ENCODE results near the gene ASB11. TPM values are rescaled to one million over a fixed set of nuclear protein-coding genes. Genes with fewer than 3 reads are reported as not detected.

ASB11 gene
- total RNA-seq = not detected

- H3K36me3 Mint-ChIP-seq = no peaks in the 10 kb centered on the region
- H3K27ac Mint-ChIP-seq = no peak within 1 kb of the TSS
- no peaks in the 10 kb centered on the region for H3K9me3 Mint-ChIP-seq
- ATAC-seq (no peak), DNase-seq (ENCODE audit: low spot score in 2 of 2) (no peak)
Measured at GRCh38 chrX:15315509-15315908, at the start of gene ASB11. Gene ASB11, minus strand, starts transcription at chrX:15315640. Its CDS starts 35 bp downstream, at chrX:15315605.

DNA sequence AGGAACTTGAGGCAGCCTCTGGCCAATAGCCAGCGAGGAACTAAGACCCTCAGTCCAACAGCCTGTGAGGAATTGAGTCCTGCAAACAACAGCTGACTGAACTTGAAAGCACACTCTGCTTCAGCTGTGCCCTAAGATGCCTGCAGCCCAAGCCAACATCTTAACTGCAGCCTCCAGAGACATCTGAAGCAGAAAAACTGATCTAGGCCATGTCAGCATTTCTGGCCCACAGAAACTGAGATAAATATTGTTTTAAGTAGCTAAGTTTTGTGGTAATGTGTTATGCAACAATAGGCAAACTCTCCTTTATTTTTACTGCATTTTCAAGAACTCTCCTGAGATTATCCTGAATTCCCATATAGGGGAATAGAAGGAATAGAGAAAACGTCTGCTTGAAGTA lies 44.3 kb upstream of the ASB11 start:
- Mint-ChIP-seq H3K36me3 (no peaks in the 10 kb centered on the region), H3K9me3 (no peaks in the 10 kb centered on the region), H3K27ac (no peak overlapping the region)
- ATAC-seq = no peak
- no peak for DNase-seq (ENCODE audit: low spot score in 2 of 2)

DNA sequence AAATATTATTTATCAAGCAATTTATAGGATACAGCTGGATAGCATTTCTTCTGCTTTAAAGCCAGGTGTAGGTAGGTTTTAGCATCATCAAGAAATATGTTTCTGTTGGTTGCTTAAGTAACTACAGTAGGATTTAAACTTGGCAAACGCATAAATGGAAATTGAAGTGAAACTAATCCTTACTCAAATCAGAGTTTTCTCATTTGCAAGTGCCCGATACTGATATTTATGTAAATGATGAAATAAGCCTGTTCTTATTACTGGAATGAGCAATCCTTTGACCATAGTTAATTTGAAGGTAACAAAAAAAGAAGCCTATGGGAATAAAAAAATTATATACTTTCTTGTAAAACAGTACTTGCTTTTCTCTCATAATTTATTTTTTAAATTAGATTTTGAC lies 43.1 kb upstream of the ASB11 start:
- no peaks in the 10 kb centered on the region for H3K36me3 Mint-ChIP-seq
- H3K27ac Mint-ChIP-seq = no peak overlapping the region
- no peak for DNase-seq (ENCODE audit: low spot score in 2 of 2)
- H3K9me3 Mint-ChIP-seq = no peaks in the 10 kb centered on the region
- ATAC-seq = no peak

GRCh38 chrX:15356444-15356843 lies 41.0 kb upstream of the ASB11 start:
- DNase-seq (ENCODE audit: low spot score in 2 of 2) (no peak), ATAC-seq (no peak)
- Mint-ChIP-seq H3K9me3 (no peaks in the 10 kb centered on the region), H3K27ac (no peak overlapping the region), H3K36me3 (no peaks in the 10 kb centered on the region)

DNA sequence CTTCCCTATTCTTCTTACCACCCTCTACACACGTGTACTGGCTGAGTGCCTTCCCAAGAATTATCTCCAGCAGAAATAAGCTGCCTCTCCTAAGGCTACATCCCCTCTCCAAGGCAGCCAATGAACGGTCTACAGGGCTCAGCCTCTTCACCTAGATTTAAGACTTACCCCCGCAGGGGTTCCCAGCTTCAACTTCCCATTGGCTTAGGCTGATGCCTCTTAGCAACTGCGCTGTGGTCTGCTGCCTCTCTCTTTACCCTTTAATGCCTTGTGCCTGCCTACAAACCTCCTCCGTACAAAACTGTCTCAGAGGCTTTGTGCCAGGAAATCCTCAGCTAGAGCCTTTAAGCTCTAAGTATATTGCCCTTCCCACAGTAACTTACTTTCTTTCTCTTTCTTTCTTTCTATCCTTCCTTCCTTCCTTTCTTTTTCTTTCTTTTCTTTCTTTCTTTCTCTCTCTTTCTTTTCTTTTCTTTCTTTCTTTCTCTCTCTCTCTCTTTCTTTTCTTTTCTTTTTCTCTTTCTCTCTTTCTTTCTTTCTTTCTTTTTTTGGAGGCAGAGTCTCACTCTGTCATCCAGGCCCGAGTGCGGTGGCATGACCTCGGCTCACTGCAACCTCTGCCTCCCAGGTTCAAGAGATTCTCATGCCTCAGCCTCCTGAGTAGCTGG lies 35.0 kb upstream of the ASB11 start:
- ATAC-seq = no peak
- H3K9me3 Mint-ChIP-seq = no peaks in the 10 kb centered on the region
- H3K27ac Mint-ChIP-seq = no peak overlapping the region
- H3K36me3 Mint-ChIP-seq = no peaks in the 10 kb centered on the region
- no peak for DNase-seq (ENCODE audit: low spot score in 2 of 2)

DNA sequence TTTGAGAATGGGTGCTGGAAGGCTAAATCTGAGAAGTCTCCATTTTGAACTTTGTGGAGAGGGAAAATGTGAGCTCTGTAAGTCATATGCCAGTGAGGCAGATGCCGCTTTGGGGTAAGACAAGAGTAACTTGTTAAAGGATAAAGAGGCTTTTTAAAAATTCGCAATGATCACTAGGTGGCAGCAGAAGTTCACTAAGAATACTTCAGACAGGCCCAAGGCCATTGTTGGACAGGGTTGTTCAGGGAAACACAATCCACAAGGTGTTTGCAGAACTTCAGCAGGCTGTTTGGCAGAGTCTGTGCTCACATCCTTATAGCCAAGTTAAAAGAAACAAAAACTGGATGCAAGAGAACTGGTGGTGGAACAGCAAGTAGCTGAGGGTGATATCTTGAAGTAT lies 33.6 kb upstream of the ASB11 start:
- H3K36me3 Mint-ChIP-seq = no peaks in the 10 kb centered on the region
- peak in 1 of 2 donors; percentile 4 for DNase-seq (ENCODE audit: low spot score in 2 of 2)
- no peaks in the 10 kb centered on the region for H3K9me3 Mint-ChIP-seq
- H3K27ac Mint-ChIP-seq = no peak overlapping the region
- ATAC-seq = peak; percentile 46 to 47

DNA sequence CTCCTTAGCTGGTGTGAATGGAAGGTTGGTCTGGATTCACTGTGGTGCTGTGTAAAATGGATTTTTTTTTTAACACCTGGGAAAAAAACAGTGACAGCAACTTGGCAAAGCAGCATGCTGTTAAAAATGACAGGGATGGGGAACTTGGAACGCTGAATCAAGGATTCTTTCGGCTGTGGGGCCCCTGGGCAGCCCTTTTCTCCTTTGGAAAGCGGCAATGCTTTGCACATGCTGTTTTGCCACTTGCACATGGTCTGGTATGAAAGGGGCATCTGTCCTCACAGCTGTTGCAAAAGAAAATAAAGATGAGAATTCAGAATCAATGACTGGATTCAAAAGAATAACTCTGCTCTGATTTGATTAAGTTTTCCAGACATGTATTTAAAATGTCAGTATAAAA lies 30.5 kb upstream of the ASB11 start:
- no peaks in the 10 kb centered on the region for H3K9me3 Mint-ChIP-seq
- ATAC-seq (no peak), DNase-seq (ENCODE audit: low spot score in 2 of 2) (no peak)
- no peaks in the 10 kb centered on the region for H3K36me3 Mint-ChIP-seq
- H3K27ac Mint-ChIP-seq = no peak overlapping the region

DNA sequence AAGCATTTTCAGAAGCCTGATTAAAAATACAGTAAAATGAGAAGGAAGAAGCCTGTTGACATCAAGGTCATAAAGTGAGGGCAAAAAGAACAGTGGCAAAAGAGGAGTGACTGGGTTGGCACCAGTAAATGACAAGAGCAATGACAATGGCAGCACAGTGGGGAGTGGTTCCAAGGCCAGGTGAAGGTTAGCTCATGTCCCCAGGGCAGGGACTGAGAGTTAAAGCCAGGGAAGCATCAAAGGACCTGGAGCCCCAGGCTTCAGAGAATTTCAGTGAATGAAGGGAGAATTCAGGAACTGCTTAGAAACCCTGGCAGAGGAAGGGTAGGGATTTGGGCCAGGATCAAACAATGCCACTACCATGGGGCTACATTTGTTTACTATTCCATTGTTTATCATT lies 28.7 kb upstream of the ASB11 start:
- Mint-ChIP-seq H3K9me3 (no peaks in the 10 kb centered on the region), H3K36me3 (no peaks in the 10 kb centered on the region), H3K27ac (no peak overlapping the region)
- ATAC-seq (no peak), DNase-seq (ENCODE audit: low spot score in 2 of 2) (no peak)

DNA sequence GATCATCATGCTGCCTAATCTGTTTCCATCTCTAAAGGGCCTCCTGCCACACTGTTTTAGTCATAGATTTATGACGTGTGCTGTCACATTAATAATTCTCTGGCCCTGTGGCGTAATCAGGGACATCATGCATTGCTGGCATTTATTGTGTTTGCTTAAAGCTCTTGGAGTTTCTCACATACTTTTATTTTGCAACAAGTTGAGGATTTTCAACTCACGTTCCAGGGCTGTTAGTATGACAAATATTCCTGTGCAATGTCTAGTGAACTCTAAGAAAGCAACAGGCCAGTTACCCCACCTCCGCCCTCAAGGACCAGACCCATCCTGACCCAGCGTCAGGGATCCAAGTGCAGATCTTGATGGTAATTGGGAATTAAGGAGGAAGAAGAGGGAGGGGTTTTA lies 27.6 kb upstream of the ASB11 start:
- Mint-ChIP-seq H3K27ac (no peak overlapping the region), H3K36me3 (no peaks in the 10 kb centered on the region), H3K9me3 (no peaks in the 10 kb centered on the region)
- DNase-seq (ENCODE audit: low spot score in 2 of 2) (no peak), ATAC-seq (no peak)

DNA sequence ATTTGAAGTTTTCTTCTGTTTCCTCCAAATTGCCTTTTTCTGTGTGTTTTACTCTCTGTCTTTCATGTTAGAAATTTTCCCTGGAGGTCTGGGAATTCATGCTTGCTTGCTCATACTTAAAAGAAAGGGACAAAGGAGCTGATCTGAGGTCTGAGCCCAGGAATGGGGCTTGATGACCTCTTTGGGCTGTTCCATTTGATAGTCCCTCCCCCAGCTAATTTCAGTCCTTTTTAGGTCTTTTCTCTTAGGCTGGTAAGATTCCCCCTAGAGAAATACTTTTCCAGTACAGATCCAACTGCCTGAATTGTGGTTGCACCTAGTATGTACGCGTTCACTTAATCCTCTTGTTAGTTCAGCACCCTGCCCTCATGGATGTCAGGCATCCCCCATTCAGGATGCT lies 25.4 kb upstream of the ASB11 start:
- ATAC-seq (no peak), DNase-seq (ENCODE audit: low spot score in 2 of 2) (no peak)
- Mint-ChIP-seq H3K27ac (no peak overlapping the region), H3K36me3 (no peaks in the 10 kb centered on the region), H3K9me3 (no peaks in the 10 kb centered on the region)

DNA sequence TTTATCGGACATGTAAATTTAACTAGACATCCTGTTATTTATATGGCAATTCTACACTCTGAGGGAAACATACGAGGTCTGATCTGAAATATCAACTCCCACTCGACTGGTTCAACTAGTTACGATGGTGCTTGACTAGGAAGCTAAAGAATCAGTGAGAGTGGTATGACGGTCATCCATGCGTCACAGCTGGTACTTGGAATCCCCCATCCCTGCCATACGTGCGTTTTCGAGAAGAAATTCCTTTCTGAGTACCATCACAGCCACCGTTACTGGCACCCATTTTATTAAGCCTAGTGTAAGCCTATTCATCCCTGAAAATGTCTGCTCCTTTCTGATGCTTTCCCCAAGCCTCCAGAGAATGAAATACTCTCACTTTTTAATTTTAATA lies 20.6 kb upstream of the ASB11 start:
- Mint-ChIP-seq H3K27ac (peak overlapping the region; percentile 84 to 95), H3K9me3 (no peaks in the 10 kb centered on the region), H3K36me3 (peaks cover 5 to 6% of the 10 kb centered on the region in 2 donors)
- peak; percentile 16 to 46 for ATAC-seq
- DNase-seq (ENCODE audit: low spot score in 2 of 2) = peak in 1 of 2 donors; percentile 4

- Mint-ChIP-seq H3K27ac (peak within 1 kb of the TSS; percentile 88 to 95), H3K9me3 (no peaks in the 10 kb centered on the region), H3K36me3 (peaks cover 5 to 6% of the 10 kb centered on the region in 2 donors)
- peak; percentile 93 to 98 for ATAC-seq
- peak; percentile 80 to 91 for DNase-seq (ENCODE audit: low spot score in 2 of 2)
Measured at GRCh38 chrX:15335135-15336022, 19.9 kb upstream of the ASB11 start, which contains the start of gene PIGA. Gene PIGA, minus strand, starts transcription at chrX:15335523. Its CDS starts 3,593 bp downstream, at chrX:15331930.

- Mint-ChIP-seq H3K27ac (peak overlapping the region; percentile 88 to 95), H3K9me3 (no peaks in the 10 kb centered on the region), H3K36me3 (peaks cover 5 to 6% of the 10 kb centered on the region in 2 donors)
- DNase-seq (ENCODE audit: low spot score in 2 of 2) = no peak
- no peak for ATAC-seq
Measured at GRCh38 chrX:15334561-15334960, 19.1 kb upstream of the ASB11 start.

DNA sequence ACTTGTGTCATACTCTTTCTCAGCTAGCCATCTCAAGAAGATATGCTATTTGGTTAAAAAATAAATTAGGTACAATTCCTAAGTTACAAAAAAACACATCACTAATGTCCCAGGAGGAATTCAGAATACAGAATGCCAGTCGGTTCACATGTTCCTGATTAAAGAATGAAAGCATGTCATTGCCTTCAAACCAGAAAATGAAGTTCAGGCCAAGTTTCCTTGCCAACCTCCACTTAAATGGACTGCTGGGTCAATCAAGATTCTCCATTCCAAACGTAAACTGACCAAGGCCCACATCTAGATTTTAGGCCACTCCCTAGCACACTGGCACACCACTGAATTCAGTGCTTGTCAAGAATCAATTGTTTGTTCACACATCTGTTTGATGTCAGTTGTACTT lies 13.4 kb upstream of the ASB11 start:
- DNase-seq (ENCODE audit: low spot score in 2 of 2) (no peak), ATAC-seq (no peak)
- Mint-ChIP-seq H3K9me3 (no peaks in the 10 kb centered on the region), H3K36me3 (peaks cover 10 to 11% of the 10 kb centered on the region in 2 donors), H3K27ac (no peak overlapping the region)

DNA sequence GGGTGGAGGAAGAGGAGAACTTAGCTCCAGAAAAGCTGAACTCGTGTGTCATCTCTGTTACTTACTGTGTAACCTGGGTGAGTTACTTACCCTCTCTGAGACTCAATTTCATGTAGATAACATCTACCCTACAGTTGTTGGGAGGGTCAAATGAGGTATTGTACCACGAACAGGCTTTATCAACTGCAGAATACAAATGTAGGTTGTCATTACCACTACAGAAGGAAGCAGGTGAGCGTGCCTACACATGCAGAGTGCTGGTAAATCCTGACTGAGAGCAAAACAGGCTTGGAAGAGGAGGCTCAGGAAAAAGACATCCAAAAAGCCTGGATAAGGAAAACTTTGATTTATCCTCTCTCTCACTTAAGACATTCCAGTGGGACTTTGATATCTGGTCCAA lies 12.7 kb upstream of the ASB11 start:
- Mint-ChIP-seq H3K36me3 (peaks cover 10 to 11% of the 10 kb centered on the region in 2 donors), H3K27ac (no peak overlapping the region), H3K9me3 (no peaks in the 10 kb centered on the region)
- DNase-seq (ENCODE audit: low spot score in 2 of 2) (no peak), ATAC-seq (no peak)

- Mint-ChIP-seq H3K27ac (no peak overlapping the region), H3K9me3 (no peaks in the 10 kb centered on the region), H3K36me3 (peaks cover 4 to 7% of the 10 kb centered on the region in 2 donors)
- no peak for DNase-seq (ENCODE audit: low spot score in 2 of 2)
- no peak for ATAC-seq
Measured at GRCh38 chrX:15322472-15322871, 7.0 kb upstream of the ASB11 start.

- Mint-ChIP-seq H3K9me3 (no peaks in the 10 kb centered on the region), H3K36me3 (peaks cover 4 to 7% of the 10 kb centered on the region in 2 donors), H3K27ac (no peak overlapping the region)
- ATAC-seq (no peak), DNase-seq (ENCODE audit: low spot score in 2 of 2) (no peak)
Measured at GRCh38 chrX:15322072-15322471, 6.6 kb upstream of the ASB11 start.

GRCh38 chrX:15321447-15321846 lies 6.0 kb upstream of the ASB11 start:
- ATAC-seq (no peak), DNase-seq (ENCODE audit: low spot score in 2 of 2) (no peak)
- H3K27ac Mint-ChIP-seq = no peak overlapping the region
- no peaks in the 10 kb centered on the region for H3K9me3 Mint-ChIP-seq
- peaks cover 4 to 7% of the 10 kb centered on the region in 2 donors for H3K36me3 Mint-ChIP-seq

Measured in activated naive CD4-positive, alpha-beta T cell treated with anti-CD3 and anti-CD28 coated beads, Interleukin-2, amount 50 U/mL, for 72 hours (primary cell).